ENCODE measurements around the gene ODC1. TPM values are rescaled to one million over a fixed set of nuclear protein-coding genes. Genes with fewer than 3 reads are reported as not detected.

The ODC1 gene
- total RNA-seq, 1 donor from 2014 or later: 273 TPM

DNA sequence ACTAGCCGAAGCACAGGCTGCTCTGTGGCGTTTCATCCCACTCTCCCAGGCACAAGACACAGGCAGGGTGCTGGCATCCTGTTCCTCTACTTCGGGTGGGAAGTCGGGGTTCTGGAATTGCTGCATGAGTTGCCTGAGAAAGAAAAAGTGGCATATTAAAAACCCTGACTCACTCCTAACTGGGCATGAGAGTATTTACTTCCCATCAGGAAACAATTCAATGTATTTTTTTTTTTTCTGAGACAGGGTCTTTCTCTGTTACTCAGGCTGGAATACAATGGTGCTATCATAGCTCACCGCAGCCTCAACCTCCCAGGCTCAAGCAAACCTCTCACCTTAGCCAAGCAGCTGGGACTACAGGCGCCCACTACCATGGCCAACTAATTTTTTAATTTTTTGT is 7.4 kb downstream of the ODC1 start:
- H3K4me1 Mint-ChIP-seq: peaks cover 25% of the 10 kb centered on the region
- H3K4me3 Mint-ChIP-seq: no peak overlapping the region
- intact Hi-C loops (cut with micrococcal nuclease): loop anchor here (10.0 kb wide), 1 partner anchor 886 kb away; the partner anchor contains the start of gene ADAM17
- no peak overlapping the region for H3K27ac Mint-ChIP-seq
- no peak for DNase-seq
- peaks cover 61% of the 10 kb centered on the region for H3K36me3 Mint-ChIP-seq (ENCODE audit: low read depth)
- no peaks in the 10 kb centered on the region for H3K27me3 Mint-ChIP-seq
- H3K9me3 Mint-ChIP-seq: no peaks in the 10 kb centered on the region

DNA sequence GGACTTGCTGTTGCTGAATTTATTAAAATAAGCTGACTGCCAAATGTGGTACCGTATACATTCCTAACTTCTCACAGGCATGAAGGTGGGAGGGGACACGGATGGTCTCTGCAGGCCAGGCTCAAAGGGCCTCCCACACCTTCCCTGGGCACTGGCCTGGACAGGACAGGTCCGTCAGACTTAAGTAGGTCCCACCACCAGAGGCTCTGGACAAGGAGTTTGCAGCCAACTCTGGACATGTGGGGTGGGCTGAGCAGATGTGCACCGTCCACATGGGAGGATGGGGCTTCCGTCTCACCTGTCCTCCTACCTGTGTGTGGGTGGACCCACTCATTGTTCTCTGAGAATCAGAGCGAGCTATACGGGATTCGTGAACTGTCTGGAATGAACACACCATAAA is 8.2 kb downstream of the ODC1 start:
- intact Hi-C loops (cut with micrococcal nuclease): loop anchor here (10.0 kb wide), 1 partner anchor 885 kb away; the partner anchor contains the start of gene ADAM17
- Mint-ChIP-seq H3K4me3 (no peak overlapping the region), H3K27me3 (no peaks in the 10 kb centered on the region), H3K27ac (no peak overlapping the region), H3K36me3 (ENCODE audit: low read depth) (peaks cover 57% of the 10 kb centered on the region), H3K9me3 (no peaks in the 10 kb centered on the region), H3K4me1 (peaks cover 22% of the 10 kb centered on the region)
- no peak for DNase-seq

DNA sequence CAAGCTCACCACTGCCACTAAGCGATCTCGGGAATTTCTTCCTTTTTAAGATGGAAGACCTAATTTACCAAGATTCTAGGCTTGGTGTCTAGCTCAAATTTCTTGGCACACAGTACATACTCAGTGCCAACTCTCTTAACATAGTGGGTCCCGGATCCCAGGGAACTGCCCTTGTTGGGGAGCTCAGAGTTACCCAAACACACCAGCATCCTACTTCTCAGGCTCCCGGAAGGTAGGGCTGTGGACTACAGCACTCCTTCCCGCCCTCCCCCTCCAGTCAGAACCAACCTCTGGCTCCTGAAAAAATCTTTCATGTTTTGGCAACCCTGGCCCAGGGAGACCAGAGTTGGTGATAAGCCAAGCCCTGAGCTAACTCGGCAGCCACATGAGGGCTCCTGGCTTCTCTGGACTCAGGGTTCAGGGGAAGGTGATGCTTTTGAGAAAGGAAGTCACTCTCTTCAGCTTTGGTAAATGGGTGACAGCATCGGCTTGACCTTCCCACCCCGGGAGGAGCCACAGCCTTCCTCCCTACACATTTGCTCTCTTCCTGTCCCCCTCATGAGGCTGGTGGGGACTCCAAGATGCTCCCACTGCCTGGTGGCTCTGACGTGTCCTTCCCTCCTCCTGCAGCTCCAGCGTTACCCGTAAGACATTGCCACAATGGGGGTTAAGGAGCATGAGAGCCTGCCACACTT is 8.8 kb downstream of the ODC1 start:
- Mint-ChIP-seq H3K27ac (no peak overlapping the region), H3K4me3 (no peak overlapping the region), H3K36me3 (ENCODE audit: low read depth) (peaks cover 51% of the 10 kb centered on the region), H3K4me1 (peaks cover 18% of the 10 kb centered on the region), H3K9me3 (no peaks in the 10 kb centered on the region), H3K27me3 (no peaks in the 10 kb centered on the region)
- no peak for DNase-seq
- intact Hi-C loops (cut with micrococcal nuclease): no loop called here

DNA sequence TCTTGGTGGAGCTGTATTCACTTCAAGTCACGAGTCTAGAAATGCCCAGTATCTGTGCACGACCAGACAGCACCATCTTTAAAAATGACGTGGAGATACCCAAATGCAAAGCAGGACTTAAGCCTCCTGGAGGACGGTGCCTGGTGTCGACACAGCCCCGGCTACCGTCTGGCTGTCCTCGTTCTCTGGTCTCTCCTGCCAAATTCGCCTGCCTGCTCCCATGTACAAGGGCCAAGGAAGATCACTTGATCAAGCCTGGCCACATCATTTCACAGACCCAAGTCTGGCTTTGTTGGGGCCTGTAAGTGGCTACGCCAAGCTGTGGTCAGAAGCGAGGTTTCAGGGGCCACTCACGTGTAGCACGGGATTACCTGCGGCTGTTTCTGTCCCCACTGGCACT is 9.4 kb downstream of the ODC1 start:
- Mint-ChIP-seq H3K27ac (no peak overlapping the region), H3K36me3 (ENCODE audit: low read depth) (peaks cover 44% of the 10 kb centered on the region)

DNA sequence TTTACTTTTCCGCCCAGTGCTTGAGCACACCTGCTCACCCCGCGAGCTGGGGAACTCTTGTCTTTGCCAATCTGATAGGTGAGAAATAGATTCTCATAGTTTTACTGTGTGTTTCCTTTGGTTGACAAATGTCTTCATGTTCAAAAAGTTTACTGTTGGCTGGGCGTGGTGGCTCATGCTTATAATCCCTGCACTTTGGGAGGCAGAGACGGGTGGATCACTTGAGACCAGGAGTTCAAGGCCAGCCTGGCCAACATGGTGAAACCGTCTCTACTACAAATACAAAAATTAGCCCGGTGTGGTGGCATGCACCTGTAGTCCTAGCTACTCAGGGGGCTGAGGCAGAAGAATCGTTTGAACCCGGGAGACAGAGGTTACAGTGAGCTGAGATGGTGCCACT is 10.3 kb downstream of the ODC1 start:
- Mint-ChIP-seq H3K4me3 (no peak overlapping the region), H3K36me3 (ENCODE audit: low read depth) (peaks cover 36% of the 10 kb centered on the region), H3K4me1 (peaks cover 16% of the 10 kb centered on the region), H3K27me3 (peaks cover 4% of the 10 kb centered on the region), H3K27ac (no peak overlapping the region), H3K9me3 (no peaks in the 10 kb centered on the region)
- intact Hi-C loops (cut with micrococcal nuclease): no loop called here
- DNase-seq: no peak

More for the DNA sequence above, 9.4 kb downstream of the ODC1 start:
- Mint-ChIP-seq H3K4me1 (peaks cover 15% of the 10 kb centered on the region), H3K27me3 (no peaks in the 10 kb centered on the region), H3K9me3 (no peaks in the 10 kb centered on the region), H3K4me3 (no peak overlapping the region)
- no peak for DNase-seq
- intact Hi-C loops (cut with micrococcal nuclease): no loop called here

DNA sequence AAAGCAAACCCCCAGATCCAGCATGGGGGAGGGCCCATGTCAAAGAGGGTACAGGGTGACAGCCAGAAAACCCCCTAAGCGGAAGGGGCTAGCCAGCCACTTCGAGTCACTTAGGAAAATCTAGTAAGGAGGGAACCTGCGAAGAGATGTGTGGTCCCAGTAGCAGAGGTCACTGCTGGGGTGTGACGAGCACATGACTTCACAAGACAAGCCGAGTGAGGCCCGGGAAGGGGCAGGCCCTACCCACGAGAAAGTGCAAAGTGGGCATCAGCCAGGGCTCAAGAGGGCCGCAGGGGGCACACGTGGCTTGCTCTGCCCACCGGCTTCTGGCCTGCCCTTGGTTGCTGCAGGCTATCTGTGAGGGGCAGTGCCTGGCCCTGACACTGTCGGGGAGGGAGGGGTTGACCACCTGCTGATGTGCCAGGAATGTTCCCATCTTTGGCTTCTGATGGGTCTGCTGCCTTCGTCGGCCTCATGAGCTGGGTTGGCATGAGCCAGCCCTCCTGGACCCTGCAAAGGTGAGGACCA is 11.5 kb downstream of the ODC1 start:
- Mint-ChIP-seq H3K4me3 (no peak overlapping the region), H3K9me3 (no peaks in the 10 kb centered on the region), H3K27me3 (peaks cover 4% of the 10 kb centered on the region), H3K27ac (no peak overlapping the region), H3K4me1 (peaks cover 11% of the 10 kb centered on the region), H3K36me3 (ENCODE audit: low read depth) (peaks cover 26% of the 10 kb centered on the region)
- intact Hi-C loops (cut with micrococcal nuclease): no loop called here
- no peak for DNase-seq

DNA sequence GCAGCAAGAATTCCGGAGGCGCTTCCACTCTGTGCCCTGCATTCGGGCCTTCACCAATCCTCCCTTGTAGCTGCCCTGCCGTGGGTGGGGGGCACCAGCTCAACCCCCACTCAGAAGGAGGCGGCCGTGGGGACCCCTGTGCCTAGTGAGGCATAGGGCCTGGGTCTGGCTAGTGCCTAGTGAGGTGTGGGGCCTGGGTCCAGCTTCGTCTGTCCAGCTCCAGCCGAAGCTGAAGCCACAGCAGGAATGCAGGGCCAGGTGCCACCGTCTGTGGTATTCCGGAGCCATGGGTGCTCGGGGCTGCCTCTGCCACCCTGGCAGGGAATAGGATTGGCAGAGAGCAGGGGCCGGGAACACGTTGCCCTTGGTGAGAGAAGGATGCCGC is 12.3 kb downstream of the ODC1 start:
- no peak overlapping the region for H3K27ac Mint-ChIP-seq
- no peak for DNase-seq
- intact Hi-C loops (cut with micrococcal nuclease): loop anchor here (1.0 kb wide), 3 partner anchors 166 to 364 kb away; no protein-coding TSS in a partner anchor
- H3K36me3 Mint-ChIP-seq (ENCODE audit: low read depth): peaks cover 20% of the 10 kb centered on the region
- H3K4me3 Mint-ChIP-seq: no peak overlapping the region
- H3K27me3 Mint-ChIP-seq: peaks cover 4% of the 10 kb centered on the region
- H3K9me3 Mint-ChIP-seq: no peaks in the 10 kb centered on the region
- peaks cover 12% of the 10 kb centered on the region for H3K4me1 Mint-ChIP-seq

DNA sequence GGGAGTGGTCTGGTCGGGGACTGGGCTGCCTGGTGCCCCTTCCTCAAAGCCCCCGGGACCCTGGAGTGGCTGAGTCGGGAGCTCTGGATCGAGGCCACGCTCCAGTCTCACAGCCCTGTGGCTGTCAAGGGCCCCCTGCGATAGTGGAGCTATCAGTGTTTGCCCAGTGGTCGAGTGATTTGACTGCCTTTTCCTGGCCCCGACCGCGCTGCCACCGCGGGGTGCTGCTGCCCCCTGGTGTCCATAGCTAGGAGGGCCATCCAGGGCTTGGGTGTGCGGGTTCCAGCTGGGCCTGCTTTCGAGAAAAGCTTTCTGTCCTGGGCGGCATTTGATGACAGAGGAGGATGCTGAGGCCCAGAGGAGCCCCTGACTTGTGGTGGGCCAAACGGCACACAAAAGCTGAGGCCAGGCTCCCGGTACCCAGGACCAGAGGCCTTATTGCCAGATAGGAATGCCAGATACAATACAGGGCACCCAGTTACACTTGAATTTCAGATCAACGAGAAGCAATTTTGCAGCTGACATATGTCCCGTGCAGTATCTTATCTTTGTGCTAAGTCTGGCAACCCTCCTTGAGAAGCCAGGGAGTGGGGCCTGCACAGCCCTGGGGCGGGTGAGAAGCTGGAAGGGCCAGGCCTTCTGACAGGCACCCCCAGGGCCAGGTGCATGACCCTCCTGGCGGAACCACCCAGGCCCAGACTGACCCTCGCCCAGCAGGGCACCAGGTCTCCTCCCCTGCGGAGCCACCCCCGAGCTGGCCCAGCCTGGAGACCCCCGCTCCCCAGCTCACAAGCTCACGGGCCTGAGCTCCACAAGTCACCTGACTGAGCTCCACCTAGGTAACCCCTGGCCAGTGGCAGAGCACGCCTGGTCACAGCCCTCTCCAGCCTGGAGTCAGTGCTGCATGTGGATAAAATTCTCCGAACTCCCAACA is 13.0 kb downstream of the ODC1 start:
- peak; percentile 94 for DNase-seq
- Mint-ChIP-seq H3K4me1 (peaks cover 12% of the 10 kb centered on the region), H3K36me3 (ENCODE audit: low read depth) (peaks cover 16% of the 10 kb centered on the region), H3K4me3 (peak overlapping the region; percentile 23), H3K27ac (no peak overlapping the region), H3K27me3 (peaks cover 4% of the 10 kb centered on the region), H3K9me3 (no peaks in the 10 kb centered on the region)
- intact Hi-C loops (cut with micrococcal nuclease): loop anchor here (1.0 kb wide), 3 partner anchors 165 to 363 kb away; no protein-coding TSS in a partner anchor

DNA sequence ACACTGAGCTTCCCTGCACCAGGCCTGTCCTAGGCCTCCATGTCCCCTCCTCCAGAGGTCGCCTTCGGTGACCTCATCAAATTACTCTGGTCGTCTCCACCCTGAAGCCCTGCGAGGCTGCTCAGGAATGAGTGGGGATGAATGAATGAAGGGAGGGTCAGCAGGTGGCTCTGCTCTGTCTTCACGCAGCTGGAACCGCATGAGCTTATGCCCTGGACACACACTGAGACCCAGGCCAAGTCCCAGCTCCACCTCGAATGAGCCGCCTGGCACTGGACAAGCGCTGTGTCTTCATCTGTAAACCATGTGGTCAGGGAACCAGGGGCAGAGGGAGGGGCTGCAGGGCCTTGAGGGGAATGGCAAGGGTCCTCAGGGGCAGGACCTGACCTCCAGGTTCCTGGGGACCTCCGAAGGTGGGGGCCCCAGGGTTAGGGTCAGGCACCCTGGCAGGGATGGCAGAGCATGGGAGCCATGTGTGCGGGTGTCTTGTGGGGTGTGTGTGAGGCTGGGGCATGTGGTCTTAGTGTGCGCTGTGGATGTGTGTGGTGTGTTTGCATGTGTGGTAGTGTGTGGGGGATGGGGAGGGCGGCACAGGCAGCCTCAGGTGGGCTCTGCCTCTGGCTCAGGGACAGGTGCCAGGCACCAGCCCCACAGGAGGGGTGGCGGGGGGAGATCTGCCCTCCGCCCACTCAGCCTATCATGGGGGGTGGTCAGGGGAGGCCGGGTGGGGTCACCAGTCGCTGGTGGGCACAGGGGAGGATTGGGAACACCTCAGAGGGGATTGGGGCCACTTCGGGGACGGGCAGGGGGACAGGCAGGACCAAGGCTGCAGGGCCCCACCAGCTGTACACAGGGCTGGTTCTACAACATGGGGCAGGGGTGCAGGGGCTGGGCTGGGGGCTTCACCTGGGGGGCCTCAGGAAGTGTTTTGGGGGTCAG is 13.9 kb downstream of the ODC1 start:
- intact Hi-C loops (cut with micrococcal nuclease): no loop called here
- no peak for DNase-seq

DNA sequence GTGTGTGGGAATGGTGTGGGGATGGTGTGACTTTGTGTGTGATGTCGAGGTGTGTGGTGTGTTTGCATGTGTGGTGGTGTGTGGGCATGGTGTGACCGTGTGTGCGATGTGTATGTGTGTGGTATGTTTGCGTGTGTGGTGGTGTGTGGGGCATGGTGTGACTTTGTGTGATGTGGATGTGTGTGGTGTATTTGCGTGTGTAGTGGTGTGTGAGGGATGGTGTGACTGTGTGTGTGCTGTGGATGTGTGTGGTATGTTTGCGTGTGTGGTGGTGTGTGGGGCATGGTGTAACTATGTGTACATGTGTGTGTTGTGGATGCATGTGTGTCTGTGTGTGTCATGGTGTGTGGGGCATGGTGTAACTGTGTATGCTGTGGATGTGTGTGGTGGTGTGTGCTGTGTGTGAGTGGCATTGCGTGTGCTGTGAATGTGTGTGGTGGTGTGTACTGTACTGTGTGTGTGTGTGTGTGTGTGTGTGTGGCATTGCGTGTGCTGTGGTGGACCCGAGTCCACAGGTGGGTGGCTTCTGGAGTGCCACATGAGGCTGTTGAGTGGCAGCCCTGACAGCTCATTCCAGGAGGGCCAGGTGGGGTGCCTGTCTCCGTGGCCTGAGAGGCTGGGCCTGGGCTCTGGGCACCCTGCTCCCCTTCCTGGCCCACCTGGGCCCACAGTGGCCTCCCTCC is 14.7 kb downstream of the ODC1 start:
- intact Hi-C loops (cut with micrococcal nuclease): no loop called here
- H3K27ac Mint-ChIP-seq: peak overlapping the region; percentile 7
- no peaks in the 10 kb centered on the region for H3K9me3 Mint-ChIP-seq
- peaks cover 14% of the 10 kb centered on the region for H3K4me1 Mint-ChIP-seq
- H3K36me3 Mint-ChIP-seq (ENCODE audit: low read depth): peaks cover 1% of the 10 kb centered on the region
- DNase-seq: no peak
- H3K4me3 Mint-ChIP-seq: peak overlapping the region; percentile 31
- peaks cover 4% of the 10 kb centered on the region for H3K27me3 Mint-ChIP-seq

More for the DNA sequence above, 13.9 kb downstream of the ODC1 start:
- Mint-ChIP-seq H3K27ac (no peak overlapping the region), H3K36me3 (ENCODE audit: low read depth) (peaks cover 9% of the 10 kb centered on the region), H3K9me3 (no peaks in the 10 kb centered on the region), H3K4me1 (peaks cover 12% of the 10 kb centered on the region), H3K4me3 (no peak overlapping the region), H3K27me3 (peaks cover 4% of the 10 kb centered on the region)

DNA sequence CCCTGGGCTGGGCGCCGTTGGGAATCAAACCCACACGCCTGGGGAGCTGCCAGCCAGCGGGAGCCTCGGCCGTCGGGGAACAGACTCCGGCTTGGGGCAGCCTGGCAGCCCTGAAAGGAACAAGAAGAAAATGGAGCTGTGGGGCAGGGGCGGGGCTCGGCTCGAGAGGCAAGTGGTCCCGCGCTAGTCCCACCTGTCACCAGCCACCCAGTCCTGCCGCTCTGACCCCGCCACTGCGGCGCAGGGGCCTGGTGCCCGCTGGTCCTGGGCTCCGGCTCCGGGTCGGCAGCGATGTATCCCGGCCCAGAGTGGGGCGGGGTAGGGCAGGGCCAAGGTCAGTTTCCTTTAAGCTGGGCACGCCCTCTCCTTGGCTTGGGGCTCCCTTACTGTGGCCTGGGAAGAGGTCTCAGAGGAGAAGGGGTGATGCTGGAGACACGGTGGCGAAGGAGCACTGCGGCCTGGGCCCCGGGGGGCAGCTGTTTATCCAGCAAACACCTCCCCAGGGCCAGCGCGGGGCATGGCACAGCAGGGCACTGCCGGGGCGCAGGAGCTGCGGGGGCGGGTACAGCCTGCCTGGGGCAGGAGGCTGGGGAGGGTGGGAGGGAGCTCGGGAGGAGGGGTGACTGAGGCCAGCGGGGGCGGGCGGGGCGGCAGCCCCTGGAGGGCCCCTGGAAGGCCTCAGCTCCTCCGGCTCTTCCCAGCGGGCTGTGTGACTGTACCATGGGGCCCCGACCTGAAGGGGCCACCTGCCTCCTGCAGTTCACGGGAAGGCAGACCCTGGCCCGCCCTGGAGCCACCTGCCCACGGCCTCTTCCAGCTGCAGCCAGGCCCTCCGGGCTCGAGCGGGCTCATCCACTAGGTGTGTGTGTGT is 15.6 kb downstream of the ODC1 start:
- Mint-ChIP-seq H3K4me1 (peaks cover 14% of the 10 kb centered on the region), H3K27ac (peak overlapping the region; percentile 62), H3K9me3 (no peaks in the 10 kb centered on the region), H3K27me3 (peaks cover 4% of the 10 kb centered on the region), H3K4me3 (peak overlapping the region; percentile 79), H3K36me3 (ENCODE audit: low read depth) (peaks cover 1% of the 10 kb centered on the region)
- peak; percentile 82 for DNase-seq
- intact Hi-C loops (cut with micrococcal nuclease): no loop called here

DNA sequence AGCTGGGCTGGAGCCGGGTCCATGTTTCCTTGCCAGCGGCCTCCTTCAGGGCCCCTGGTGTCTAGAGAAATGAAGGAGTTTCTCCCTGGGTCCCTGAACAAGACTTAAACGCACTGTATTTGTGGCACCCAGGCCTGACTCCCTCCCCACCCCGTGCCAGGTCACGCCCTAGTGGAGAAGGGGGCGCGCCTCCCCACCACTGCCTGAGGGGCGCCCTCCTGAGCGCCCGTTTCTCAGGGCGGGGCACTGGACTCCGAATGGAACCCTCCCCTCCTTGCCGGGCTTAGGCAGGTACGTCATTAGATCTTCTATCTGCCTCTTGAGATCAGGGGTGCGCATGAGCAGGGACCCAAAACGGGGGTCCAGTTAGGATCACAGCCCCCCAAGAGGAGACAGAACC is 16.3 kb downstream of the ODC1 start:
- peaks cover 4% of the 10 kb centered on the region for H3K27me3 Mint-ChIP-seq
- H3K4me1 Mint-ChIP-seq: peaks cover 14% of the 10 kb centered on the region
- intact Hi-C loops (cut with micrococcal nuclease): no loop called here
- peak; percentile 70 for DNase-seq
- H3K36me3 Mint-ChIP-seq (ENCODE audit: low read depth): peaks cover 4% of the 10 kb centered on the region
- no peaks in the 10 kb centered on the region for H3K9me3 Mint-ChIP-seq
- H3K27ac Mint-ChIP-seq: no peak overlapping the region
- peak overlapping the region; percentile 79 for H3K4me3 Mint-ChIP-seq
